Panc1 (cell line): ENCODE data around the gene SBF2. TPM values are rescaled to one million over a fixed set of nuclear protein-coding genes. Genes with fewer than 3 reads are reported as not detected.
A peak's percentile ranks its signal among the peaks of the same experiment; 100 is the strongest.

Source experiments
- ATAC-seq: fragments of 200-7000 bp; cut with Tn5 transposase; 2 replicates; pipeline ENCODE4 v1.9.1; 2020; ENCODE audit warnings: mild to moderate bottlenecking, moderate library complexity
- BruUV-seq: library from RNA; stranded (reverse); fragments of 400-500 nt; replicated peaks from 2 replicates; lab custom pipeline; 2021; lab: Mats Ljungman, UMichigan
- CTCF ChIA-PET: fragments of 300-600 bp; sonication (Branson Sonifier 250); formaldehyde crosslinking; loops from one replicate; lab custom pipeline; 2022; ENCODE audit warnings: antibody characterized with exemption; lab: Charles Lee
- POLR2A ChIA-PET: fragments of 300-600 bp; sonication (Branson Sonifier 250); formaldehyde crosslinking; loops from one replicate; lab custom pipeline; 2022; ENCODE audit warnings: antibody characterized with exemption; lab: Charles Lee
- DNase-seq: peaks from one replicate; pipeline ENCODE4 v3.0.0-alpha.2; 2010; ENCODE audit warnings: low read depth, low spot score
- H3K27ac ChIP-seq: 2 replicates; pipeline ENCODE4 v1.5.1; 2011; ENCODE audit warnings: mild to moderate bottlenecking, low read length, inconsistent platforms
- H3K27me3 ChIP-seq: fragments of 200-500 bp; sonication (Bioruptor generic); 2 replicates; pipeline ENCODE4 v1.6.0; 2014; ENCODE audit warnings: low read length, inconsistent platforms; ENCODE audit not compliant: control insufficient read depth, insufficient read depth
- H3K36me3 ChIP-seq: fragments of 200-500 bp; sonication (Bioruptor generic); 2 replicates; pipeline ENCODE4 v1.5.1; 2014; ENCODE audit warnings: inconsistent platforms, mild to moderate bottlenecking, low read length, moderate library complexity; ENCODE audit not compliant: control insufficient read depth, insufficient read depth
- H3K4me1 ChIP-seq: 2 replicates; pipeline ENCODE4 v1.5.1; 2011; ENCODE audit warnings: inconsistent platforms, mild to moderate bottlenecking, low read length, moderate library complexity; ENCODE audit not compliant: control insufficient read depth, insufficient read depth
- H3K4me3 ChIP-seq, 2 experiments: 2 replicates each; pipeline ENCODE4 v1.5.1; 2011 to 2012; ENCODE audit warnings: low read depth in 2 of 2, low read length in 2 of 2, mild to moderate bottlenecking in 2 of 2, inconsistent platforms in 1 of 2, moderate library complexity in 1 of 2
- H3K9me3 ChIP-seq: fragments of 200-500 bp; sonication (Bioruptor generic); 2 replicates; pipeline ENCODE4 v1.5.1; 2014; ENCODE audit warnings: low read depth, mild to moderate bottlenecking, inconsistent platforms, low read length, moderate library complexity; ENCODE audit not compliant: control insufficient read depth, insufficient read depth
- POLR2AphosphoS5 ChIP-seq: IDR thresholded peaks from 2 replicates; pipeline ENCODE4 v1.6.1; 2012; ENCODE audit warnings: mild to moderate bottlenecking, low read depth, low read length, moderate library complexity
- SIN3A ChIP-seq: IDR thresholded peaks from 2 replicates; pipeline ENCODE4 v1.6.1; 2012; ENCODE audit warnings: low read depth, mild to moderate bottlenecking, low read length, moderate library complexity, borderline replicate concordance; ENCODE audit not compliant: insufficient read depth
- TCF7L2 ChIP-seq: IDR thresholded peaks from 2 replicates; pipeline ENCODE4 v1.6.1; 2011; ENCODE audit warnings: mild to moderate bottlenecking, low read depth, low read length, inconsistent platforms
- in situ Hi-C: cut with HindIII; loops from 2 replicates; pipeline ENCODE4 v1.10.0; 2016; ENCODE audit warnings: low sequenced_read_pairs, low pct_unique_long_range_greater_than_20kb
- intact Hi-C: fragments of 100-400 bp; cut with micrococcal nuclease; formaldehyde crosslinking; loops from one replicate; pipeline ENCODE4 v1.10.0; 2022; ENCODE audit not compliant: unreplicated experiment
- total RNA-seq: library from RNA; stranded (reverse); gene quantifications from one replicate; pipeline ENCODE4 v1.2.1, GENCODE V29; 2021; ENCODE audit not compliant: unreplicated experiment
- TF ChIP-seq, protein P1 (sequence below): fragments of 450-650 bp; IDR thresholded peaks from 2 replicates; pipeline ENCODE4 v1.5.1; 2017; ENCODE audit warnings: mild to moderate bottlenecking
- TF ChIP-seq, protein P2 (sequence below), 2 experiments: IDR thresholded peaks; 2 replicates each; pipeline ENCODE4 v1.6.1; 2011 to 2012; ENCODE audit warnings: low read depth in 2 of 2, control low read depth in 1 of 2, low read length in 1 of 2, mild to moderate bottlenecking in 1 of 2, moderate library complexity in 1 of 2; ENCODE audit not compliant: insufficient read depth in 1 of 2

SBF2 gene
- total RNA-seq, 1 experiment from 2014 or later, result 65.0 TPM

DNA sequence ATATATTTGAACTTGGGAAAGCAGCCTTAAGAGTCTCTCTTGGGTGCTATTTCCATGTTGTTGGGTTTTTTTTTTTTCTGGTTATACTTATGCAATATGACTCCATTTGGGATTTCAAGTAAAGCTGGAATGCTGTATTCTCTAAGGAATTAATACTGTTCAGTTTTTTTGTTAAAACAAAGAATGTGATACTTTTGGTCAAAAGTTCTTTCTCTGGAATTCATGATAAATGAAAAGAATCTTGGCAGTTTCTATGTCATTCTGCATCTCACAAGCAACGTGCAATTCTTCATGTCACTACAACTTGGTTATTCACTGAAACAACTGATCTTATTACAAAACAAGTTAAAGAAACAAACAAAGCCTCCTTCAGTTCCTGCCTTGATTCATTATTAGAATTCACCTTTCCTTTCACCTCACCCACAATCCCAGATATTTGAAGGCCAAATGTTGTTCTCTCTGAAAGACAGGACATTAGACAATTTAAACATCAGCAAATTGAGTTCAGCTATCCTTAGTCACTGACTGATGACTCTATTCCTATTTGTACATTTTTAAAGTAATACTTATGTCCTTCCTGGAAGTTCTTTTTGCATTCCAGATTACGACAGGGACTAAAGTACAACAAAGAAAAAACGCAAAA, 176.2 kb downstream of the SBF2 start:
- Histone ChIP-seq H3K4me1 (peaks cover 34% of the 10 kb centered on the region), H3K4me3 (no peak overlapping the region), H3K36me3 (no peaks in the 10 kb centered on the region), H3K27ac (peak overlapping the region; percentile 23; the same call in 1 of the 2 replicates), H3K9me3 (0 out of 2 replicates have a peak, but pooled peaks cover 2% of the 10 kb centered on the region), H3K27me3 (no peaks in the 10 kb centered on the region)
- no peak for DNase-seq
- POLR2A ChIA-PET, result interaction anchor here (0.6 kb wide), 1 partner anchor 20 kb away, joined by 3 read pairs; no protein-coding TSS in a partner anchor
- TF ChIP-seq, protein P1, sequence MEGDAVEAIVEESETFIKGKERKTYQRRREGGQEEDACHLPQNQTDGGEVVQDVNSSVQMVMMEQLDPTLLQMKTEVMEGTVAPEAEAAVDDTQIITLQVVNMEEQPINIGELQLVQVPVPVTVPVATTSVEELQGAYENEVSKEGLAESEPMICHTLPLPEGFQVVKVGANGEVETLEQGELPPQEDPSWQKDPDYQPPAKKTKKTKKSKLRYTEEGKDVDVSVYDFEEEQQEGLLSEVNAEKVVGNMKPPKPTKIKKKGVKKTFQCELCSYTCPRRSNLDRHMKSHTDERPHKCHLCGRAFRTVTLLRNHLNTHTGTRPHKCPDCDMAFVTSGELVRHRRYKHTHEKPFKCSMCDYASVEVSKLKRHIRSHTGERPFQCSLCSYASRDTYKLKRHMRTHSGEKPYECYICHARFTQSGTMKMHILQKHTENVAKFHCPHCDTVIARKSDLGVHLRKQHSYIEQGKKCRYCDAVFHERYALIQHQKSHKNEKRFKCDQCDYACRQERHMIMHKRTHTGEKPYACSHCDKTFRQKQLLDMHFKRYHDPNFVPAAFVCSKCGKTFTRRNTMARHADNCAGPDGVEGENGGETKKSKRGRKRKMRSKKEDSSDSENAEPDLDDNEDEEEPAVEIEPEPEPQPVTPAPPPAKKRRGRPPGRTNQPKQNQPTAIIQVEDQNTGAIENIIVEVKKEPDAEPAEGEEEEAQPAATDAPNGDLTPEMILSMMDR, result no peak
- TF ChIP-seq POLR2AphosphoS5 (no peak), SIN3A (no peak)
- intact Hi-C loops, result loop anchor here (10.0 kb wide), 1 partner anchor 187 kb away; the partner anchor contains the start of gene ADM
- CTCF ChIA-PET, result no interaction called here
- in situ Hi-C loops, result no loop called here
- no TSS peak for BruUV-seq
- ATAC-seq, result no peak

DNA sequence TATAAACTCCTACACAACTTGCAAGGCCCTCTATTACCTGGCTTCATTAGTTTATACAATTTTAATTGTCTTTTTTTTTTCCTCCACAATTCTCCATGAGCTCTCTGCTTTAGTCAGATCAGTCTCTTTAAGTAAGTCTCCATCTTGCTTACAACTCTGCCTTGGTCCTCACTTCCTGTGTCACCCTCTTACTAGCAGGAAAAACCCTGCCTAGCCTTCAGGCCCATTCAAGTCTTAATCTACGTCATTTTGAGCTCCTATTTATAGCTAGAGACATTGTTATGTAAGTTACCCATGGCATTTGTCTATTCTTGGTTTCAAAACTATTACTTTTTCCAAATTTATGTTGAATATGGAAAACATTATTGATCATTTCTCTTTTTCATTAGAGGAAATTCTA, 177.4 kb downstream of the SBF2 start:
- no peak overlapping the region for H3K4me3 ChIP-seq
- no peaks in the 10 kb centered on the region for H3K27me3 ChIP-seq
- intact Hi-C loops, result loop anchor here (10.0 kb wide), 1 partner anchor 188 kb away; the partner anchor contains the start of gene ADM
- TF ChIP-seq POLR2AphosphoS5 (no peak), TCF7L2 (no peak), SIN3A (no peak)
- H3K9me3 ChIP-seq, result 0 out of 2 replicates have a peak, but pooled peaks cover 2% of the 10 kb centered on the region
- in situ Hi-C loops, result no loop called here
- no peaks in the 10 kb centered on the region for H3K36me3 ChIP-seq
- DNase-seq (no peak), ATAC-seq (no peak)
- peaks cover 21% of the 10 kb centered on the region for H3K4me1 ChIP-seq
- BruUV-seq, result no TSS peak
- POLR2A ChIA-PET, result no interaction called here
- CTCF ChIA-PET, result no interaction called here
- peak overlapping the region; percentile 54; the same call in 1 of the 2 replicates for H3K27ac ChIP-seq

DNA sequence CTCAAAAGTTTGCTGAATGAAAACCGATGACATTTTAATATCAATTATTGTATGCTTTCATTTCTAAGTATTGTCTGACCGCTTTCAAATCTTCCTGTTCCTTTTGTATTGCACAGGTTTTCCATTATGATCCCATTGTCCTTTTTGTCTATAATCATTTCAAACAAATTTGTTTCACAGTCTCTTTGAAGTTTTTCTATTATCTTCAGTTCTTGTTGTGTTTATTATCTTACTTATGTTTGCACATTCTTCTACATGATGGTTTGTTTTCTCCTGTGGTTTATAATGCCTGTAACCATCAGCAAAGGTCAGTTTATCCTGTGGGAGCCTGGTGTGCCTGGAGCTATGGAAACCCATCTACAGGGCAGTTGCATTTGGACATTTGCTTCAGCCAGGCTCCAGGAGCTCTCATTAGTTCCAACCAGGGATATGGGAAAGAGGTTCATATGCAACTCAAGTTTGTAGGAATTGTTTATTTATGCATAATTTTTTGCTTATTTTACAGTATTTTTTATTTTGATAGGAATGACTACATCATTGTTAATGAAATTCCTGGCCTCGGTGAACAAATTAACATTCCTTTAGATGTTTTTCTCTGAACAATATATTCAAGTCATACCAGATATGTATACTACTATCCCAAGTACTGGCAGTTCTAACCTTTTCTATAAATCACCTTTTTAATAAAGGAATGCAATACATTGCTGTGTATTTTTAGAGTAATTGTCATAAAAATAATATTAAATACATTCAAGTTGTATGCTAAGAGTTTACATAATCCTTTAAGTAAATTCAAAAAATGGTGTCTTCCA, 179.2 kb downstream of the SBF2 start:
- intact Hi-C loops (loop anchor here (10.0 kb wide), 1 partner anchor 190 kb away; the partner anchor contains the start of gene ADM), in situ Hi-C loops (no loop called here)
- ATAC-seq (peak; percentile 100), DNase-seq (no peak)
- POLR2A ChIA-PET, result no interaction called here
- Histone ChIP-seq H3K36me3 (no peaks in the 10 kb centered on the region), H3K4me1 (peaks cover 19% of the 10 kb centered on the region), H3K27me3 (no peaks in the 10 kb centered on the region), H3K27ac (peak overlapping the region; percentile 63; the same call in 1 of the 2 replicates), H3K4me3 (no peak overlapping the region), H3K9me3 (0 out of 2 replicates have a peak, but pooled peaks cover 2% of the 10 kb centered on the region)
- peak; percentile 99 for TF ChIP-seq TCF7L2
- TF ChIP-seq, protein P1, result no peak
- TF ChIP-seq, protein P2, sequence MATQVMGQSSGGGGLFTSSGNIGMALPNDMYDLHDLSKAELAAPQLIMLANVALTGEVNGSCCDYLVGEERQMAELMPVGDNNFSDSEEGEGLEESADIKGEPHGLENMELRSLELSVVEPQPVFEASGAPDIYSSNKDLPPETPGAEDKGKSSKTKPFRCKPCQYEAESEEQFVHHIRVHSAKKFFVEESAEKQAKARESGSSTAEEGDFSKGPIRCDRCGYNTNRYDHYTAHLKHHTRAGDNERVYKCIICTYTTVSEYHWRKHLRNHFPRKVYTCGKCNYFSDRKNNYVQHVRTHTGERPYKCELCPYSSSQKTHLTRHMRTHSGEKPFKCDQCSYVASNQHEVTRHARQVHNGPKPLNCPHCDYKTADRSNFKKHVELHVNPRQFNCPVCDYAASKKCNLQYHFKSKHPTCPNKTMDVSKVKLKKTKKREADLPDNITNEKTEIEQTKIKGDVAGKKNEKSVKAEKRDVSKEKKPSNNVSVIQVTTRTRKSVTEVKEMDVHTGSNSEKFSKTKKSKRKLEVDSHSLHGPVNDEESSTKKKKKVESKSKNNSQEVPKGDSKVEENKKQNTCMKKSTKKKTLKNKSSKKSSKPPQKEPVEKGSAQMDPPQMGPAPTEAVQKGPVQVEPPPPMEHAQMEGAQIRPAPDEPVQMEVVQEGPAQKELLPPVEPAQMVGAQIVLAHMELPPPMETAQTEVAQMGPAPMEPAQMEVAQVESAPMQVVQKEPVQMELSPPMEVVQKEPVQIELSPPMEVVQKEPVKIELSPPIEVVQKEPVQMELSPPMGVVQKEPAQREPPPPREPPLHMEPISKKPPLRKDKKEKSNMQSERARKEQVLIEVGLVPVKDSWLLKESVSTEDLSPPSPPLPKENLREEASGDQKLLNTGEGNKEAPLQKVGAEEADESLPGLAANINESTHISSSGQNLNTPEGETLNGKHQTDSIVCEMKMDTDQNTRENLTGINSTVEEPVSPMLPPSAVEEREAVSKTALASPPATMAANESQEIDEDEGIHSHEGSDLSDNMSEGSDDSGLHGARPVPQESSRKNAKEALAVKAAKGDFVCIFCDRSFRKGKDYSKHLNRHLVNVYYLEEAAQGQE (IDR thresholded peaks at IDR 0.05; ENCODE audit: insufficient read depth in 1 of 2, low read depth in 2 of 2, low read length in 1 of 2), result peak in 1 of 2 experiments; percentile 53; a peak in 1 of 4 replicates
- TF ChIP-seq POLR2AphosphoS5, result peak; percentile 95
- CTCF ChIA-PET, result no interaction called here
- BruUV-seq, result no TSS peak
